Ovary (tissue), 9 donors: Measurements from ENCODE around the gene PXK. TPM values are rescaled to one million over a fixed set of nuclear protein-coding genes. Genes with fewer than 3 reads are reported as not detected.

Experiments used
- DNase-seq, 5 donors: peaks; one replicate each; pipeline ENCODE4 v3.0.0-alpha.2; 2019 to 2020
- H3K27ac ChIP-seq, 2 donors: fragments of 200-600 bp; one replicate each; pipeline versions ENCODE4 v1.5.1 to v1.8.0; 2019 to 2022
- H3K27me3 ChIP-seq: fragments of 200-600 bp; one replicate; pipeline ENCODE4 v1.8.0; 2022
- H3K36me3 ChIP-seq: fragments of 200-600 bp; sonication (generic); one replicate; pipeline ENCODE4 v1.5.1; 2019
- H3K4me1 ChIP-seq: one replicate; pipeline ENCODE4 v1.8.1; 2013; ENCODE audit warnings: mild to moderate bottlenecking, moderate library complexity; ENCODE audit not compliant: insufficient read depth
- H3K4me3 ChIP-seq: fragments of 200-600 bp; sonication (generic); one replicate; pipeline ENCODE4 v1.5.1; 2017
- H3K9me3 ChIP-seq, 2 donors: fragments of 200-600 bp in 1 of 2; sonication (generic) in 1 of 2; one replicate each; pipeline versions ENCODE4 v1.5.1 to v1.8.1; 2013 to 2019; ENCODE audit warnings: mild to moderate bottlenecking in 1 of 2, moderate library complexity in 1 of 2
- CTCF ChIP-seq, 3 donors: fragments of 450-650 bp in 2 of 3; fragments of 200-600 bp in 1 of 3; IDR thresholded peaks; one replicate each; pipeline versions ENCODE4 v1.5.1 to v1.8.0; 2016 to 2022; ENCODE audit warnings: antibody characterized with exemption in 3 of 3, mild to moderate bottlenecking in 1 of 3
- EP300 ChIP-seq: sonication (generic); formaldehyde crosslinking; IDR thresholded peaks from one replicate; pipeline ENCODE4 v1.6.1; 2017; ENCODE audit warnings: antibody characterized with exemption
- POLR2A ChIP-seq: fragments of 450-650 bp; IDR thresholded peaks from one replicate; pipeline ENCODE4 v1.6.1; 2017; ENCODE audit warnings: antibody characterized with exemption, mild to moderate bottlenecking, moderate library complexity
- WGBS, 3 donors: extraction: QIAGEN DNeasy Blood & Tissue Kit in 1 of 3; methylation state at CpG; one replicate each; pipeline versions ENCODE4 v1.1.5 to v1.1.7; 2013 to 2017; 5-methylcytosine and 5-hydroxymethylcytosine counted together
- intact Hi-C, 4 donors: fragments of 100-400 bp; cut with DNase I; formaldehyde crosslinking; loops; one replicate each; pipeline versions ENCODE4 v1.11.0 to v1.15.1; 2022 to 2023
- polyA plus RNA-seq, 2 donors: library from polyadenylated mRNA; stranded (reverse); fragments of 200-250 nt in 1 of 2; fragments of 350-450 nt in 1 of 2; fragmentation: Illumina TruSeq in 1 of 2; extraction: RNeasy Lipid Tissue Mini Kit (QIAGEN cat#74804) in 1 of 2; gene quantifications; one replicate each; pipeline ENCODE4 v1.2.3, GENCODE V29; 2013 to 2014
- total RNA-seq, 7 donors: library from RNA; depleted of rRNA in 2 of 7; stranded (reverse); fragments of >200 nt in 2 of 7; fragmentation: NEBNext Ultra II Directional in 3 of 7; extraction: Animal tissue kit (Norgen Biotek cat#: 25700) in 3 of 7; gene quantifications; one replicate each; pipeline versions ENCODE4 v1.1.0 to v1.2.4, GENCODE V29; 2016 to 2023
- donor health status: DM: no; HTN: no; CAD: no; lungs with moderate emphysema.
- donor health status: DM: no; HTN: no; CAD: no.
- donor health status: Bipolar disorder and iron deficiency.
- donor health status: DM: yes; HTN: yes; CAD: no.
- donor health status: DM: no; HTN: no; CAD: no.
- donor health status: DM: yes; HTN: yes; CAD: no.

Gene PXK
- total and polyA plus RNA-seq, 9 donors: 17.2 to 42.0 (median 25.9) TPM

GRCh38 chr3:58323529-58324390 is 8.9 kb upstream of the PXK start:
- no peak for TF ChIP-seq POLR2A
- TF ChIP-seq CTCF (IDR thresholded peaks at IDR 0.05): no peak
- TF ChIP-seq EP300: no peak
- Histone ChIP-seq H3K27ac (peak overlapping the region in 1 of 2 donors; percentile 6), H3K27me3 (no peaks in the 10 kb centered on the region), H3K9me3 (no peaks in the 10 kb centered on the region), H3K36me3 (no peaks in the 10 kb centered on the region), H3K4me3 (no peak overlapping the region), H3K4me1 (peaks cover 10% of the 10 kb centered on the region)
- intact Hi-C loops: loop anchor here in 3 of 4 donors (5.0 to 10.0 kb wide), 3 partner anchors 171 to 211 kb away; partner anchors contain the start of genes ACOX2 (in 1 of the 3) and KCTD6 (in 1 of the 3)
- DNase-seq: no peak
- 66 to 74% (median 71%) methylated on average over 3 of the region's 3 CpGs for WGBS, 3 donors

GRCh38 chr3:58324391-58325390 is 8.0 kb upstream of the PXK start:
- H3K36me3 ChIP-seq: no peaks in the 10 kb centered on the region
- peak overlapping the region in 1 of 2 donors; percentile 60 for H3K27ac ChIP-seq
- H3K9me3 ChIP-seq: no peaks in the 10 kb centered on the region
- TF ChIP-seq CTCF (IDR thresholded peaks at IDR 0.05) (no peak), POLR2A (no peak), EP300 (no peak)
- WGBS, 3 donors: 77 to 83% (median 83%) methylated on average over 7 of the region's 7 CpGs
- intact Hi-C loops: loop anchor here in 3 of 4 donors (5.0 to 10.0 kb wide), 3 partner anchors 170 to 210 kb away; partner anchors contain the start of genes ACOX2 (in 1 of the 3) and KCTD6 (in 1 of the 3)
- peaks cover 10% of the 10 kb centered on the region for H3K4me1 ChIP-seq
- no peaks in the 10 kb centered on the region for H3K27me3 ChIP-seq
- no peak overlapping the region for H3K4me3 ChIP-seq
- no peak for DNase-seq

- intact Hi-C loops: loop anchor here in 2 of 4 donors (10.0 kb wide), 2 partner anchors 169 to 209 kb away; partner anchors contain the start of genes ACOX2 (in 1 of the 2) and KCTD6 (in 1 of the 2)
- Histone ChIP-seq H3K27me3 (no peaks in the 10 kb centered on the region), H3K4me3 (no peak overlapping the region), H3K4me1 (peaks cover 10% of the 10 kb centered on the region), H3K9me3 (no peaks in the 10 kb centered on the region), H3K36me3 (no peaks in the 10 kb centered on the region), H3K27ac (peak overlapping the region in 1 of 2 donors; percentile 60)
- no peak for DNase-seq
- WGBS, 3 donors: 3 to 13% (median 5%) methylated on average over 2 of the region's 2 CpGs
- no peak for TF ChIP-seq POLR2A
- no peak for TF ChIP-seq CTCF (IDR thresholded peaks at IDR 0.05)
- TF ChIP-seq EP300: no peak
Observed at GRCh38 chr3:58325525-58325992, 7.1 kb upstream of the PXK start.
